ENCODE data around the gene ERVFRD-1. TPM values are rescaled to one million over a fixed set of nuclear protein-coding genes. Genes with fewer than 3 reads are reported as not detected.
A peak's percentile ranks its signal among the peaks of the same experiment; 100 is the strongest.

The ERVFRD-1 gene
- total and polyA plus RNA-seq, 2 experiments from 2014 or later: 0.05 TPM; not detected in 1

GRCh38 chr6:11078266-11078665, 33.3 kb downstream of the ERVFRD-1 start:
- no peak overlapping the region for H3K27ac ChIP-seq
- H3K4me2 ChIP-seq (ENCODE audit: unreplicated experiment): no peak overlapping the region
- H4K20me1 ChIP-seq (ENCODE audit: insufficient read depth): no peaks in the 10 kb centered on the region
- H3K9me3 ChIP-seq (ENCODE audit: low read depth): no peaks in the 10 kb centered on the region
- TF ChIP-seq EZH2 (IDR thresholded peaks at IDR 0.05; ENCODE audit: insufficient read depth, poor library complexity, severe bottlenecking) (no peak), EZH2phosphoT487 (IDR thresholded peaks at IDR 0.05; ENCODE audit: insufficient read depth, low read depth) (no peak)
- no peak overlapping the region for H3K4me3 ChIP-seq
- no peak overlapping the region for H3K9ac ChIP-seq
- H3K9me2 ChIP-seq (ENCODE audit: insufficient read depth): no peaks in the 10 kb centered on the region
- H3K27me3 ChIP-seq (replicated peaks; ENCODE audit: insufficient read depth): no peaks in the 10 kb centered on the region
- 81 to 83% methylated on average over 4 of the region's 4 CpGs for WGBS, 2 experiments (ENCODE audit: low coverage in 1 of 2, low lambda C conversion rate in 2 of 2, missing lambda C conversion rate in 2 of 2)
- H3K4me1 ChIP-seq (ENCODE audit: insufficient read depth): no peaks in the 10 kb centered on the region
- in situ Hi-C loops (cut with MboI): no loop called here
- H2AFZ ChIP-seq: no peak overlapping the region
- H3K79me2 ChIP-seq (ENCODE audit: insufficient read depth): no peaks in the 10 kb centered on the region
- H3F3A ChIP-seq (ENCODE audit: insufficient read depth): no peaks in the 10 kb centered on the region
- H3K36me3 ChIP-seq (ENCODE audit: low read depth): no peaks in the 10 kb centered on the region
- DNase-seq: no peak

GRCh38 chr6:11076540-11076939, 35.0 kb downstream of the ERVFRD-1 start:
- Histone ChIP-seq H3K9me3 (ENCODE audit: low read depth) (no peaks in the 10 kb centered on the region), H3K9me2 (ENCODE audit: insufficient read depth) (no peaks in the 10 kb centered on the region), H3K4me1 (ENCODE audit: insufficient read depth) (no peaks in the 10 kb centered on the region), H3K36me3 (ENCODE audit: low read depth) (no peaks in the 10 kb centered on the region), H2AFZ (no peak overlapping the region), H3K79me2 (ENCODE audit: insufficient read depth) (no peaks in the 10 kb centered on the region), H4K20me1 (ENCODE audit: insufficient read depth) (no peaks in the 10 kb centered on the region), H3F3A (ENCODE audit: insufficient read depth) (no peaks in the 10 kb centered on the region), H3K27ac (no peak overlapping the region), H3K4me3 (no peak overlapping the region), H3K27me3 (replicated peaks; ENCODE audit: insufficient read depth) (no peaks in the 10 kb centered on the region), H3K4me2 (ENCODE audit: unreplicated experiment) (no peak overlapping the region), H3K9ac (no peak overlapping the region)
- no peak for DNase-seq
- WGBS, 2 experiments (ENCODE audit: low coverage in 1 of 2, low lambda C conversion rate in 2 of 2, missing lambda C conversion rate in 2 of 2): 83% methylated on average over 2 of the region's 2 CpGs
- no peak for TF ChIP-seq EZH2phosphoT487 (IDR thresholded peaks at IDR 0.05; ENCODE audit: insufficient read depth, low read depth)
- in situ Hi-C loops (cut with MboI): no loop called here

DNA sequence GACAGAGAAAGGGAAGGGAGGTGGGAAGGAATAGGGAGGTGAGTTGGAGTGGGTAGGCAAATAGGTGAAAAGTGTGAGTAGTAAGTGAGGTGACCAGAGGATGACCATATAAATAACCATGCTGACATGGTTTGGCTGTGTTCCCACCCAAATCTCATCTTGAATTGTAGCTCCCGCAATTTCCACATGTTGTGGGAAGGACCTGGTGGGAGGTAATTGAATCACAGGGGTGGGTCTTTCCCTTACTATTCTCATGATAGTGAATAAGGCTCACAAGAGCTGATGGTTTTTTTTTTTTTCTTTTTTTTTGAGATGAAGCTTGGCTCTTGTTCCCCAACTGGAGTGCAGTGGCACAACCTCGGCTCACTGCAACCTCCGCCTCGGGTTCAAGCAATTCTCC, 39.4 kb downstream of the ERVFRD-1 start:
- no peaks in the 10 kb centered on the region for H3K79me2 ChIP-seq (ENCODE audit: insufficient read depth)
- H3K27me3 ChIP-seq (replicated peaks; ENCODE audit: insufficient read depth): no peaks in the 10 kb centered on the region
- H3K4me2 ChIP-seq (ENCODE audit: unreplicated experiment): no peak overlapping the region
- in situ Hi-C loops (cut with MboI): no loop called here
- H3K9ac ChIP-seq: no peak overlapping the region
- no peaks in the 10 kb centered on the region for H3K9me3 ChIP-seq (ENCODE audit: low read depth)
- H3K36me3 ChIP-seq (ENCODE audit: low read depth): no peaks in the 10 kb centered on the region
- 88 to 89% methylated on average over 4 of the region's 4 CpGs for WGBS, 2 experiments (ENCODE audit: low coverage in 1 of 2, low lambda C conversion rate in 2 of 2, missing lambda C conversion rate in 2 of 2)
- H4K20me1 ChIP-seq (ENCODE audit: insufficient read depth): no peaks in the 10 kb centered on the region
- no peak for DNase-seq
- H3K4me1 ChIP-seq (ENCODE audit: insufficient read depth): no peaks in the 10 kb centered on the region
- no peak overlapping the region for H2AFZ ChIP-seq
- no peak overlapping the region for H3K4me3 ChIP-seq
- H3K9me2 ChIP-seq (ENCODE audit: insufficient read depth): no peaks in the 10 kb centered on the region
- TF ChIP-seq EZH2phosphoT487 (IDR thresholded peaks at IDR 0.05; ENCODE audit: insufficient read depth, low read depth) (no peak), EZH2 (IDR thresholded peaks at IDR 0.05; ENCODE audit: insufficient read depth, poor library complexity, severe bottlenecking) (no peak)
- H3F3A ChIP-seq (ENCODE audit: insufficient read depth): no peaks in the 10 kb centered on the region
- H3K27ac ChIP-seq: no peak overlapping the region

- Histone ChIP-seq H3K79me2 (ENCODE audit: insufficient read depth) (no peaks in the 10 kb centered on the region), H3F3A (ENCODE audit: insufficient read depth) (no peaks in the 10 kb centered on the region), H3K36me3 (ENCODE audit: low read depth) (no peaks in the 10 kb centered on the region), H3K9me2 (ENCODE audit: insufficient read depth) (no peaks in the 10 kb centered on the region), H3K4me2 (ENCODE audit: unreplicated experiment) (no peak overlapping the region), H3K9me3 (ENCODE audit: low read depth) (no peaks in the 10 kb centered on the region), H3K9ac (no peak overlapping the region), H4K20me1 (ENCODE audit: insufficient read depth) (no peaks in the 10 kb centered on the region), H3K27me3 (replicated peaks; ENCODE audit: insufficient read depth) (no peaks in the 10 kb centered on the region), H3K4me1 (ENCODE audit: insufficient read depth) (no peaks in the 10 kb centered on the region), H2AFZ (no peak overlapping the region), H3K27ac (no peak overlapping the region), H3K4me3 (no peak overlapping the region)
- no peak for TF ChIP-seq EZH2phosphoT487 (IDR thresholded peaks at IDR 0.05; ENCODE audit: insufficient read depth, low read depth)
- DNase-seq: peak; percentile 31
- in situ Hi-C loops (cut with MboI): loop anchor here (5.0 kb wide), 1 partner anchor 117 kb away; no protein-coding TSS in a partner anchor
- WGBS, 2 experiments (ENCODE audit: low coverage in 1 of 2, low lambda C conversion rate in 2 of 2, missing lambda C conversion rate in 2 of 2): 48 to 51% methylated on average over 2 of the region's 2 CpGs
Measured at GRCh38 chr6:11069760-11070159, 41.8 kb downstream of the ERVFRD-1 start.

GRCh38 chr6:11067348-11067747, 44.2 kb downstream of the ERVFRD-1 start:
- Histone ChIP-seq H3K4me2 (ENCODE audit: unreplicated experiment) (no peak overlapping the region), H3F3A (ENCODE audit: insufficient read depth) (no peaks in the 10 kb centered on the region), H2AFZ (no peak overlapping the region), H3K27me3 (replicated peaks; ENCODE audit: insufficient read depth) (no peaks in the 10 kb centered on the region), H3K9me2 (ENCODE audit: insufficient read depth) (no peaks in the 10 kb centered on the region), H4K20me1 (ENCODE audit: insufficient read depth) (no peaks in the 10 kb centered on the region), H3K9me3 (ENCODE audit: low read depth) (no peaks in the 10 kb centered on the region), H3K27ac (no peak overlapping the region), H3K79me2 (ENCODE audit: insufficient read depth) (no peaks in the 10 kb centered on the region), H3K4me3 (no peak overlapping the region), H3K9ac (no peak overlapping the region), H3K4me1 (ENCODE audit: insufficient read depth) (no peaks in the 10 kb centered on the region), H3K36me3 (ENCODE audit: low read depth) (no peaks in the 10 kb centered on the region)
- TF ChIP-seq EZH2phosphoT487 (IDR thresholded peaks at IDR 0.05; ENCODE audit: insufficient read depth, low read depth) (no peak), EZH2 (IDR thresholded peaks at IDR 0.05; ENCODE audit: insufficient read depth, poor library complexity, severe bottlenecking) (no peak)
- in situ Hi-C loops (cut with MboI): loop anchor here (5.0 kb wide), 1 partner anchor 115 kb away; no protein-coding TSS in a partner anchor
- no peak for DNase-seq
- 73 to 79% methylated on average over 2 of the region's 2 CpGs for WGBS, 2 experiments (ENCODE audit: low coverage in 1 of 2, low lambda C conversion rate in 2 of 2, missing lambda C conversion rate in 2 of 2)

Measured in GM23248 (cell line).